GM13976 (cell line): ENCODE measurements around the gene ADAMTS2.

ENCODE experiments used
- DNase-seq: peaks from one replicate; pipeline ENCODE4 v3.0.0; 2012; ENCODE audit warnings: low spot score
- in situ Hi-C: fragments of 300-500 bp; cut with MboI; formaldehyde crosslinking; loops from one replicate; pipeline ENCODE4 v1.12.0; 2022; ENCODE audit warnings: low sequenced_read_pairs, mixed read lengths, inconsistent platforms; ENCODE audit not compliant: unreplicated experiment
- TF ChIP-seq, protein P1 (sequence below): IDR thresholded peaks from 2 replicates; pipeline ENCODE4 v1.5.1; 2012; ENCODE audit warnings: borderline replicate concordance, mild to moderate bottlenecking; ENCODE audit not compliant: insufficient read depth; ENCODE audit errors: extremely low read depth, missing control alignments, control extremely low read depth

Gene ADAMTS2

DNA sequence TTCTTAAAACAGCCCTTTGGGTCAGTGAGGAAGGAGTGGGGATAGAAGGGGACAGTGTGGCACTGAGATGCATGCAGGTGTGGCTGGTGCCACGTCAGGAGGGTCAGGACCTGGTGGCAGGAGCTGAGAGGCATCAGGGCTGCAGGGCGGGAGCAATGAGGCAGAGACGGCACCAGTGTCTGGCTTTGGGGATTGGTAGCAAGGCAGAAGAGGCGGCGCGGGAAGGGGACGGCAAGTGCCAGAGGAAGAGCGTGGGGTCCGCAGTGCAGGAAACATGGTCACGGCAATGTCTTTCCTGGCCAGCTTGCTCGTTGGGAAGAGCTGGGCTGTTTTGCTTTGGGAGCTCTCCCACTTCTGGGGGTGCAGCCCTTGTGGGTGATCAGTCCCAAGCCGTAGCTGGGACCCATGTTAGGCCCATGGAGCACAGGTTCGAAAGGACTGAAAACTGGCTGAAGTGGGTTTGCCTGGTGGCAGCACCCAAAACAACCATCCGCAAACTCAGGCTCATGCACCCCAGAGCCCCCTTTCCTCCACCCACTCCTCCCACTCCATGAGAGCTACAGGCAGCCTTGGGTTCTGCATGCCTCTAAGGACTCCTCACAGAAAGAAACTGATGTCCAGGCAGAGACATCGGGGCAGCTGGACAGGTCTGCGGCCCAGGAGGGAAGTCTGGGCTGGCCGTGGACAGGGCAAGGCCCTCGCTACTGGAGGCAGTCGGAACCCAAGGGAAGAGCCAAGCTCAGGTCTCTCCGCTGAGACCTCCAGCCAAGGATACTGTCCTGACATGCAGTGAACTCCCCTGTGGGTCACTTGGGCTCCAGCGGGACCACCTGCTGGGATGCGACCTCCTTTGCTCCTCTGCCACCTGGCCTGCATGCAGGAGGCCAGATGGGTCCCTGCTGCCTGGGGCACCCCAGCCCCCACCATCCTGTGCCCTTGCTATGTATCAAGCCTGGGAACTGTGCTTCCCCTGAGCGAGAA is 180.6 kb downstream of the ADAMTS2 start:
- in situ Hi-C loops = loop anchor here (25.0 kb wide), 1 partner anchor 323 kb away; no protein-coding TSS in a partner anchor
- TF ChIP-seq, protein P1, sequence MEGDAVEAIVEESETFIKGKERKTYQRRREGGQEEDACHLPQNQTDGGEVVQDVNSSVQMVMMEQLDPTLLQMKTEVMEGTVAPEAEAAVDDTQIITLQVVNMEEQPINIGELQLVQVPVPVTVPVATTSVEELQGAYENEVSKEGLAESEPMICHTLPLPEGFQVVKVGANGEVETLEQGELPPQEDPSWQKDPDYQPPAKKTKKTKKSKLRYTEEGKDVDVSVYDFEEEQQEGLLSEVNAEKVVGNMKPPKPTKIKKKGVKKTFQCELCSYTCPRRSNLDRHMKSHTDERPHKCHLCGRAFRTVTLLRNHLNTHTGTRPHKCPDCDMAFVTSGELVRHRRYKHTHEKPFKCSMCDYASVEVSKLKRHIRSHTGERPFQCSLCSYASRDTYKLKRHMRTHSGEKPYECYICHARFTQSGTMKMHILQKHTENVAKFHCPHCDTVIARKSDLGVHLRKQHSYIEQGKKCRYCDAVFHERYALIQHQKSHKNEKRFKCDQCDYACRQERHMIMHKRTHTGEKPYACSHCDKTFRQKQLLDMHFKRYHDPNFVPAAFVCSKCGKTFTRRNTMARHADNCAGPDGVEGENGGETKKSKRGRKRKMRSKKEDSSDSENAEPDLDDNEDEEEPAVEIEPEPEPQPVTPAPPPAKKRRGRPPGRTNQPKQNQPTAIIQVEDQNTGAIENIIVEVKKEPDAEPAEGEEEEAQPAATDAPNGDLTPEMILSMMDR = no peak
- DNase-seq = no peak

DNA sequence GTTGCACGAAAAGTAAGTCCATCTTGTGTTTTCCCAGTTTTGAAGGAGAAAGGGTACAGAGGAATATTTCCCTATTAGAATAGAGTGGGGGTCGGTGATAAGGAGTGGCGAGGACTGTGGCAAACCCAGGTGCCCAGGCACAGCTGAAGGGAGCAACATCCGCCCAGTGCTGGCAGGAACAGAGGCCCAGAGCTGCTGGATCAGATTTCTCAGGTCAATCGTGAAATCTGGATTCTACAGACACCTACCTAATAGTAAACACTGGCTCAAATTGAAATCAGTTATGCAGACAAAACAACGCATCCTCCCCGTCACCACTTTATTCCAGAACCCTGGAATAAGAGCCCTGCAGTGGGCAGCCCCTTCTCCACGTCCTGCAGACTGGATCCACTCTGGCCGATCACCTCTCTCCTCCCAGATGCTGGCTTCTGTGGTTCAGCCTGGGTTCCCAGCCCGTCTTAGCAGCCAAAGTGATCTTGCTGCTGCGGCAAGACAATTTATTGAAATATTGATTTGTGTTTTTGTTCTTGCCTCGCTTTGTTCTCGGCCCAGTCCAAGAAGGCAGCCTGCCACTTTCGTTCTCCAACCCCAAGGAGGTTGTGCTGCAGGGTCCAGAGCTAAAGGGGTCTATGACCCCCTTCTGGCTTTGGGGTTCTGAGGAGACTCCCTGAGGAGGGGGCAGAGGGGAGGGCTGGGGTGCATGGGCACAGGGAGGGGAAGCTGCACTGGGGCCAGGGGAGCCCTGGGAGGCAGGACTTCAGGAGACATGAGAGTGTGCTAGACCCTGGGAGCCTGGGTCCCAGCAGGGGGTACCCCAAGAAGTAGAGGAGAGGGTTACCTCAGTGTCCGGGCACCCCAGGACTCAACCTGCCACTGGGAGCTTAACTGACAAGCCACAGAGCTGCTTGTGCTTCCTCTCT is 181.8 kb downstream of the ADAMTS2 start:
- in situ Hi-C loops = loop anchor here (25.0 kb wide), 1 partner anchor 324 kb away; no protein-coding TSS in a partner anchor
- TF ChIP-seq, protein P1 = no peak

DNA sequence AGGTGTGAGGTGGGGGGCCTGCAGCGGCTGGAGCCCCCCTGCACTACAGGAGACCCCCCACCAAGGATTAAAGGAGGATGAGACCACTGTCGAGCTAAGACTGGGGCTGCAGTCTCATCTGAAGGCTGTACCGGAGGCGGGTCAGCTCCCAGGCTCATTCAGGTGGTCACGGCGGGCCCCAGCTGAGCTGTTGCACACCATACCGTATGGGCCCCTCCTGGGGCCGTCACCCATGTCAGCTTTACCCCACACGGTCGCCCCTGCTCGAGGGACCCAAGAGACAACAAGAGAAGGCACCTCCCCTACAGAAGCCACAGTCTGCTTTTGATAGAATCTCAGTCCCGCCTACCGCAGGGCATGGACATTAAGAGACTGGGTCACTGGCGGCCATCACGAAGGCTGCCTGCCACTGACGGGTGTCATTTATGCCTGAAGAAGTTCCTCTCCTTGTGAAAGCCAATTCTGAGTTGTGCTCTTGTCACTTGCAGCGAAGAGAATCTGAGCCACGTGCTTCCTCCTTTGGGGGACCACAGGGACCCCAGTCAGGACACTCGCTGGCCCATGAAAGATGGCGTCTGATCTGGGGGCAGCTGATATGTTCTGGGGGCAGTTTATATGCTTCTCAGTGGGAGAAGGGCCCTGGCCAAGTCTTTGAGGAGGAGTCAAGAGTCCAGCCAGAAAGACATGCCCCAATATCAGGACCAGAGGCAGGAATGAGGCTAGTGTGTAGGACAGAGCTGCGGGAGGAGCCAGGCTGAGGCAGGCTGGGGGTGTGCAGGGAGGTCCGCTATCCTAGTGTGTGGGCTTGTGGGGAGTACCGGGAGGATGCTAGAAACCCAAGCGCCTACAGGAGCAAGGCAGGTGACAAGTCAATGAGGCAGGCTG is 182.7 kb downstream of the ADAMTS2 start:
- TF ChIP-seq, protein P1 = no peak
- in situ Hi-C loops = loop anchor here (25.0 kb wide), 1 partner anchor 325 kb away; no protein-coding TSS in a partner anchor
- no peak for DNase-seq

More for the DNA sequence above, 181.8 kb downstream of the ADAMTS2 start:
- DNase-seq = no peak

DNA sequence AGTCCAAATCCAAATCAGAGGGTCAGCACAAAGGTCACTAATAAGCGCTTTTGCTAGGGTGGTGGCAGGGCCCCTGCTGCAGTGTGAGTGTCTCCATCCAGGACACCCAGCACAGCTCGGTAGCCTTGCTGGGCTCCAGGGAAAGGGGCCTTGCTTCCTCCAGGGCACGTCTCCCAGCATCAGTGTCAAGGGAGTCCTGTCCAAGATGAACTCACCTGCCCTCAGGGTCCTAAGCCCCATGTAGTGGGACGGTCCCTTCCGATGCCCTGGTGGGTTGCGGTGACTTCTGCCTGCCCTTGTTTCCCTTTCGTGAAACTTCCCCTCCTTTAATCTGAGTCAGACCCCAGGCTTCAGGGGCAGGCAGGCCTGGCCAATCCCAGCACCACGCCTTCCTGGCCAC is 183.4 kb downstream of the ADAMTS2 start:
- TF ChIP-seq, protein P1 = no peak
- DNase-seq = no peak
- in situ Hi-C loops = loop anchor here (25.0 kb wide), 1 partner anchor 325 kb away; no protein-coding TSS in a partner anchor

DNA sequence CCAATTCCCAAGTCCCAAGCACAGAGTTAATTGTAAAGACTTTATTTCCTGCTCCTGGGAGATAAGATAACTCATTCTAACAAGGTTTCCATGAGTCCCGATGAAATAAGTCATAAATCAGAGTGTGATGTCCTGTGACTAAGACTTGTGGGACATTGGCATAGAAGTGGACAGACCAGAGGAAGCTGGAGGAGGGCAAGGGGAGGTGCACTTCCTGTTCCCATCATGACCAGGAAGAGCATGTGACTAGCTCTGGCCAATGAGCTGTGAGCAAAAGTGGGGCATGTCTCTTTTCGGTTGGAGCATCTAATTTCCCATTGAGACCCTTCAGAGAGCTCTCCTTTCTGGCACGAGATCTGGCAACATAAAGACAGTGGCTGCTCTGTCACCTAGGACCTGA is 184.7 kb downstream of the ADAMTS2 start:
- in situ Hi-C loops = loop anchor here (25.0 kb wide), 1 partner anchor 327 kb away; no protein-coding TSS in a partner anchor
- TF ChIP-seq, protein P1 = no peak
- no peak for DNase-seq
